Measurements from ENCODE around the gene PRDM16. TPM values are rescaled to one million over a fixed set of nuclear protein-coding genes. Genes with fewer than 3 reads are reported as not detected.

The PRDM16 gene
- total RNA-seq, 1 experiment from 2014 or later: 0.04 TPM

GRCh38 chr1:3348196-3348865 lies 279.3 kb downstream of the PRDM16 start:
- Histone ChIP-seq H2AFZ (ENCODE audit: low read length) (no peak overlapping the region), H3K4me3 (ENCODE audit: low read length) (no peak overlapping the region), H3K27ac (ENCODE audit: low read length) (no peak overlapping the region), H3K9me3 (ENCODE audit: low read length) (peaks cover 6% of the 10 kb centered on the region; the same call in 1 of the 2 replicates), H3K4me2 (ENCODE audit: low read length) (no peak overlapping the region), H3K79me2 (ENCODE audit: low read length) (no peaks in the 10 kb centered on the region), H3K4me1 (ENCODE audit: insufficient read depth, low read length) (no peaks in the 10 kb centered on the region), H3K27me3 (ENCODE audit: low read length) (peaks cover 88% of the 10 kb centered on the region), H3K36me3 (ENCODE audit: low read depth, low read length) (no peaks in the 10 kb centered on the region), H3K9me2 (replicated peaks; ENCODE audit: low read length) (no peaks in the 10 kb centered on the region), H3K9ac (ENCODE audit: low read length) (no peak overlapping the region), H4K20me1 (ENCODE audit: low read length) (no peaks in the 10 kb centered on the region), H3F3A (ENCODE audit: low read length, unreplicated experiment) (no peaks in the 10 kb centered on the region)
- intact Hi-C loops (cut with micrococcal nuclease): no loop called here
- no peak for DNase-seq
- no peak for ATAC-seq
- TF ChIP-seq EZH2 (IDR thresholded peaks at IDR 0.05; ENCODE audit: low read length, unreplicated experiment): no peak
- TF ChIP-seq EZH2phosphoT487 (IDR thresholded peaks at IDR 0.05; ENCODE audit: borderline replicate concordance, low read length): no peak
- TF ChIP-seq CTCF (conservative IDR thresholded peaks at IDR 0.05; ENCODE audit: low read depth, low read length): no peak
- CTCF ChIA-PET: no interaction called here
- BruUV-seq (replicated peaks): no TSS peak
- POLR2A ChIA-PET (ENCODE audit: unreplicated experiment): no interaction called here

GRCh38 chr1:3349161-3349967 lies 280.4 kb downstream of the PRDM16 start:
- Histone ChIP-seq H2AFZ (ENCODE audit: low read length) (no peak overlapping the region), H3K27me3 (ENCODE audit: low read length) (peaks cover 88% of the 10 kb centered on the region), H3K9me3 (ENCODE audit: low read length) (0 out of 2 replicates have a peak, but pooled peaks cover under 1% of the 10 kb centered on the region), H3K4me3 (ENCODE audit: low read length) (no peak overlapping the region), H3K9me2 (replicated peaks; ENCODE audit: low read length) (no peaks in the 10 kb centered on the region), H4K20me1 (ENCODE audit: low read length) (no peaks in the 10 kb centered on the region), H3K4me2 (ENCODE audit: low read length) (no peak overlapping the region), H3K9ac (ENCODE audit: low read length) (no peak overlapping the region), H3K36me3 (ENCODE audit: low read depth, low read length) (no peaks in the 10 kb centered on the region), H3F3A (ENCODE audit: low read length, unreplicated experiment) (no peaks in the 10 kb centered on the region), H3K4me1 (ENCODE audit: insufficient read depth, low read length) (no peaks in the 10 kb centered on the region), H3K27ac (ENCODE audit: low read length) (no peak overlapping the region), H3K79me2 (ENCODE audit: low read length) (no peaks in the 10 kb centered on the region)
- CTCF ChIA-PET: no interaction called here
- DNase-seq (peak; percentile 13), ATAC-seq (peak; percentile 12)
- POLR2A ChIA-PET (ENCODE audit: unreplicated experiment): no interaction called here
- TF ChIP-seq EZH2 (IDR thresholded peaks at IDR 0.05; ENCODE audit: low read length, unreplicated experiment) (no peak), CTCF (conservative IDR thresholded peaks at IDR 0.05; ENCODE audit: low read depth, low read length) (peak; percentile 54; the same call in 1 of the 2 replicates)
- no TSS peak for BruUV-seq (replicated peaks)
- intact Hi-C loops (cut with micrococcal nuclease): no loop called here

GRCh38 chr1:3349968-3350299 lies 280.9 kb downstream of the PRDM16 start:
- no peak for ATAC-seq
- H4K20me1 ChIP-seq (ENCODE audit: low read length): no peaks in the 10 kb centered on the region
- no peak overlapping the region for H2AFZ ChIP-seq (ENCODE audit: low read length)
- H3K9me2 ChIP-seq (replicated peaks; ENCODE audit: low read length): no peaks in the 10 kb centered on the region
- TF ChIP-seq CTCF (conservative IDR thresholded peaks at IDR 0.05; ENCODE audit: low read depth, low read length) (no peak), EZH2phosphoT487 (IDR thresholded peaks at IDR 0.05; ENCODE audit: borderline replicate concordance, low read length) (no peak), EZH2 (IDR thresholded peaks at IDR 0.05; ENCODE audit: low read length, unreplicated experiment) (no peak)
- no peaks in the 10 kb centered on the region for H3K4me1 ChIP-seq (ENCODE audit: insufficient read depth, low read length)
- no peaks in the 10 kb centered on the region for H3K36me3 ChIP-seq (ENCODE audit: low read depth, low read length)
- H3K79me2 ChIP-seq (ENCODE audit: low read length): no peaks in the 10 kb centered on the region
- no peaks in the 10 kb centered on the region for H3K9me3 ChIP-seq (ENCODE audit: low read length)
- no peak overlapping the region for H3K4me3 ChIP-seq (ENCODE audit: low read length)
- peaks cover 89% of the 10 kb centered on the region for H3K27me3 ChIP-seq (ENCODE audit: low read length)
- intact Hi-C loops (cut with micrococcal nuclease): no loop called here
- no peak overlapping the region for H3K9ac ChIP-seq (ENCODE audit: low read length)
- DNase-seq: no peak
- CTCF ChIA-PET: interaction anchor here (0.5 kb wide), 1 partner anchor 75 kb away, joined by 6 read pairs; no protein-coding TSS in a partner anchor
- H3K27ac ChIP-seq (ENCODE audit: low read length): no peak overlapping the region
- POLR2A ChIA-PET (ENCODE audit: unreplicated experiment): no interaction called here
- BruUV-seq (replicated peaks): no TSS peak
- H3K4me2 ChIP-seq (ENCODE audit: low read length): no peak overlapping the region
- no peaks in the 10 kb centered on the region for H3F3A ChIP-seq (ENCODE audit: low read length, unreplicated experiment)
